ENCODE data around the gene PLCB3.

The PLCB3 gene

DNA sequence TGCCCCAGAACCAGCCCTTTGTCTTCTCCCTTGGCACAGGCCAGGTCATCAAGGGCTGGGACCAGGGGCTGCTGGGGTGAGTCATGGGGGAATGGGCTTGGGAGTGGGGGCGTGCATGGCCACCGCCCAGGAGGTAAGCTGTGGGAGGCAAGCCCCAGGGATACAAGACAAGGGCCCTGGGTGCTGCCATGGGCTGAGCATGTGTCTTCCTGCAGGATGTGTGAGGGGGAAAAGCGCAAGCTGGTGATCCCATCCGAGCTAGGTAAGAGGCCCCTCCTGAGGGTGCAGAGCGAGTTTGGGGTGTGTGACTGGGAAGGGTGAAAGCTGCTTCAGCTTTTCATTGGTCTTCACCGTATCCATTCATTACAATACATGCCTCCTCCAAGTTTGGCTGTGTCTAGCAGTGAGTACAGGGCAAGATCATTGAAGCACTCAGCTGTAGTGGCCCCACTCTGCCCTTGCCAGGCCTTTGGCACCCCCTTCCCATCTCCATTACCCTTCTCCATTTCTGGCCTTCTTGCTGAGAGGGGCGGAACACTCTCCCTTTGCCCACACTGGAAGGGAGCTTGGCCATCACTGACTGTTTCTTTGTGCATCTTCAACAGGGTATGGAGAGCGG lies 8.0 kb upstream of the PLCB3 start:
- H3K27me3 ChIP-seq (ENCODE audit: insufficient read depth, low read length): no peaks in the 10 kb centered on the region
- no peak overlapping the region; the same call in 1 of the 2 replicates for H3K9ac ChIP-seq (ENCODE audit: low read length)
- no peak overlapping the region for H3K4me2 ChIP-seq (ENCODE audit: low read length)
- H3K27ac ChIP-seq (ENCODE audit: low read depth, low read length, poor library complexity, severe bottlenecking): peak overlapping the region; percentile 73
- TF ChIP-seq EZH2 (IDR thresholded peaks at IDR 0.05; ENCODE audit: borderline replicate concordance, low read length): no peak
- TF ChIP-seq, protein P1, sequence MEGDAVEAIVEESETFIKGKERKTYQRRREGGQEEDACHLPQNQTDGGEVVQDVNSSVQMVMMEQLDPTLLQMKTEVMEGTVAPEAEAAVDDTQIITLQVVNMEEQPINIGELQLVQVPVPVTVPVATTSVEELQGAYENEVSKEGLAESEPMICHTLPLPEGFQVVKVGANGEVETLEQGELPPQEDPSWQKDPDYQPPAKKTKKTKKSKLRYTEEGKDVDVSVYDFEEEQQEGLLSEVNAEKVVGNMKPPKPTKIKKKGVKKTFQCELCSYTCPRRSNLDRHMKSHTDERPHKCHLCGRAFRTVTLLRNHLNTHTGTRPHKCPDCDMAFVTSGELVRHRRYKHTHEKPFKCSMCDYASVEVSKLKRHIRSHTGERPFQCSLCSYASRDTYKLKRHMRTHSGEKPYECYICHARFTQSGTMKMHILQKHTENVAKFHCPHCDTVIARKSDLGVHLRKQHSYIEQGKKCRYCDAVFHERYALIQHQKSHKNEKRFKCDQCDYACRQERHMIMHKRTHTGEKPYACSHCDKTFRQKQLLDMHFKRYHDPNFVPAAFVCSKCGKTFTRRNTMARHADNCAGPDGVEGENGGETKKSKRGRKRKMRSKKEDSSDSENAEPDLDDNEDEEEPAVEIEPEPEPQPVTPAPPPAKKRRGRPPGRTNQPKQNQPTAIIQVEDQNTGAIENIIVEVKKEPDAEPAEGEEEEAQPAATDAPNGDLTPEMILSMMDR (IDR thresholded peaks at IDR 0.05; ENCODE audit: low read length): no peak
- H3K36me3 ChIP-seq (ENCODE audit: insufficient read depth, low read length): peaks cover 30% of the 10 kb centered on the region; the same call in 1 of the 2 replicates
- H3K4me3 ChIP-seq (ENCODE audit: low read depth, low read length, poor library complexity, severe bottlenecking): no peak overlapping the region
- H4K20me1 ChIP-seq (ENCODE audit: insufficient read depth, low read length): no peaks in the 10 kb centered on the region
- no peaks in the 10 kb centered on the region for H3K9me2 ChIP-seq (ENCODE audit: low read depth, low read length)
- H3K4me1 ChIP-seq (ENCODE audit: insufficient read depth, low read length, severe bottlenecking): peaks cover 70% of the 10 kb centered on the region
- H3K79me2 ChIP-seq (ENCODE audit: insufficient read depth, low read length): no peaks in the 10 kb centered on the region; the same call in 1 of the 2 replicates
- no peaks in the 10 kb centered on the region for H3K9me3 ChIP-seq (ENCODE audit: low read length)
- H2AFZ ChIP-seq (ENCODE audit: low read length): no peak overlapping the region
- peaks cover 12% of the 10 kb centered on the region; the same call in 1 of the 2 replicates for H3F3A ChIP-seq (ENCODE audit: insufficient read depth, low read length)

- no peak for TF ChIP-seq EZH2 (IDR thresholded peaks at IDR 0.05; ENCODE audit: borderline replicate concordance, low read length)
- TF ChIP-seq, protein P1 (IDR thresholded peaks at IDR 0.05; ENCODE audit: low read length): no peak
- Histone ChIP-seq H3F3A (ENCODE audit: insufficient read depth, low read length) (peaks cover 4% of the 10 kb centered on the region; the same call in 1 of the 2 replicates), H3K9me2 (ENCODE audit: low read depth, low read length) (no peaks in the 10 kb centered on the region), H3K9me3 (ENCODE audit: low read length) (no peaks in the 10 kb centered on the region), H3K4me3 (ENCODE audit: low read depth, low read length, poor library complexity, severe bottlenecking) (no peak overlapping the region), H3K27ac (ENCODE audit: low read depth, low read length, poor library complexity, severe bottlenecking) (peak overlapping the region; percentile 73), H3K36me3 (ENCODE audit: insufficient read depth, low read length) (peaks cover 22% of the 10 kb centered on the region; the same call in 1 of the 2 replicates), H3K4me1 (ENCODE audit: insufficient read depth, low read length, severe bottlenecking) (peaks cover 62% of the 10 kb centered on the region), H2AFZ (ENCODE audit: low read length) (no peak overlapping the region), H3K4me2 (ENCODE audit: low read length) (no peak overlapping the region), H3K9ac (ENCODE audit: low read length) (no peak overlapping the region), H4K20me1 (ENCODE audit: insufficient read depth, low read length) (no peaks in the 10 kb centered on the region), H3K27me3 (ENCODE audit: insufficient read depth, low read length) (no peaks in the 10 kb centered on the region), H3K79me2 (ENCODE audit: insufficient read depth, low read length) (no peaks in the 10 kb centered on the region; the same call in 1 of the 2 replicates)
Measured at GRCh38 chr11:64244107-64244506, 7.2 kb upstream of the PLCB3 start.

DNA sequence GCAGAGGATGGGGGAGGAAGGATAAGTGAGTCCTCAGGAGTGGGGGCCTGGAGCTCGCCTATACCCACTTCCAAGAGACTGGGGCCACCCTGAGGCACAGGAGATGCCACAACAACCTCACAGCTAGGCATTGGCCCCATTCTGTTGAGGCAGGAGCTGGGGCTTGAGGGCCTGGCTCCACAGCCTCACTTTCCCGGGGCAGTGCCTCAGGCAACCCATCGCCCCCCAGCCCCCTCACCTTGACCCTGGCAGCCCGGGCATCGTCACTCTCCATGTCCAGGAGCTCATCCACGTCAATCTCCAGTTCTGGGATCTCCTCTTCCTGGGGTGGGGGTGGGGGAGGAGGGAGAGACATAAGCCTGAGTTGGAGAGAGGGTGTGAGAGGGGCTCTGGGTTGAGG lies 6.4 kb upstream of the PLCB3 start:
- Histone ChIP-seq H3K9me2 (ENCODE audit: low read depth, low read length) (no peaks in the 10 kb centered on the region), H3K79me2 (ENCODE audit: insufficient read depth, low read length) (no peaks in the 10 kb centered on the region; the same call in 1 of the 2 replicates), H4K20me1 (ENCODE audit: insufficient read depth, low read length) (no peaks in the 10 kb centered on the region), H3K9ac (ENCODE audit: low read length) (peak overlapping the region; percentile 91), H3F3A (ENCODE audit: insufficient read depth, low read length) (0 out of 2 replicates have a peak, but pooled peaks cover 3% of the 10 kb centered on the region), H3K27me3 (ENCODE audit: insufficient read depth, low read length) (no peaks in the 10 kb centered on the region), H3K4me2 (ENCODE audit: low read length) (peak overlapping the region; percentile 79), H3K4me3 (ENCODE audit: low read depth, low read length, poor library complexity, severe bottlenecking) (peak overlapping the region; percentile 91), H3K27ac (ENCODE audit: low read depth, low read length, poor library complexity, severe bottlenecking) (peak overlapping the region; percentile 85), H3K36me3 (ENCODE audit: insufficient read depth, low read length) (peaks cover 21% of the 10 kb centered on the region; the same call in 1 of the 2 replicates), H3K9me3 (ENCODE audit: low read length) (no peaks in the 10 kb centered on the region), H2AFZ (ENCODE audit: low read length) (no peak overlapping the region), H3K4me1 (ENCODE audit: insufficient read depth, low read length, severe bottlenecking) (peaks cover 54% of the 10 kb centered on the region)
- TF ChIP-seq EZH2 (IDR thresholded peaks at IDR 0.05; ENCODE audit: borderline replicate concordance, low read length): no peak

All from OCI-LY1 (cell line).